Measurements from ENCODE around the gene C19orf25.

C19orf25 gene

GRCh38 chr19:1460033-1460995 lies 18.7 kb downstream of the C19orf25 start:
- DNase-seq: no peak

GRCh38 chr19:1459479-1459878 lies 19.5 kb downstream of the C19orf25 start:
- no peak for DNase-seq

GRCh38 chr19:1457892-1458291 lies 21.1 kb downstream of the C19orf25 start:
- DNase-seq: no peak

GRCh38 chr19:1457031-1457739 lies 21.8 kb downstream of the C19orf25 start:
- no peak for DNase-seq

DNA sequence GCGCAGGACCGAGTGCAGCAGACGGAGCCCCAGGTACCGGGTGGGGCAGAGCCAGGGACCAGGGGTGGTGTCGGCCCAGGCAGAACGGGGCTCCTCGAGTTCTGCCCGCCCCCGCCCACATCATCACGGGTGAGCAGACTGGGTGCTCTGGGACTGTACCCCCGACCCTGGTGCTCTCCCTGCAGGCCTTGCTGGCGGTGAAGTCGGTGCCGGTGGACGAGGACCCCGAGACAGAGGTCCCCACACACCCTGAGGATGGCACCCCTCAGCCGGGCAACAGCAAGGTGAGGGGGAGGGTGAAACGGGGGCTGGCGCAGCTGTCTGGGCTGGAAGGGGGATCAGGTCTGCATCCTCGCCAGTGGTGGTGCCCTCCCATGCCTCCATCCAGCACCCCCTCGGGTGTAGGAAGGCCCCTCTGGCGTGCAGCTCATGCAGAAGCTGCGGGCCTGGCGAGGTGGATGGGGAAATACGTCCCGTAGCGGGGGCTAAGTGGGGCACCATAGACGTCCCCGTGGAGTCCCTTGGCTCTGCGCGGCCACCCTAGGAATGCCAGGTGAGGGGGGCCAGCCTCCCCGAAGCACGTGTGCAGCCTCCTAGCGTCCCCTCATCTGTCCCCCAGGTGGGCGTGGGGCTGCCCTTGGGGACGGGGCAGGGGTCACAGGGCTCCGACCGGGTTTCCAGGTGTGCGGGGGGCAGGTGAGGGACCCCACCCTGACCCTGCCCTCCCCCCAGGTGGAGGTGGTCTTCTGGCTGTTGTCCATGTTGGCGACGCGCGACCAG lies 22.7 kb downstream of the C19orf25 start:
- no peak for DNase-seq

- peak; percentile 72 for DNase-seq
Measured at GRCh38 chr19:1455336-1456120, 23.5 kb downstream of the C19orf25 start.

DNA sequence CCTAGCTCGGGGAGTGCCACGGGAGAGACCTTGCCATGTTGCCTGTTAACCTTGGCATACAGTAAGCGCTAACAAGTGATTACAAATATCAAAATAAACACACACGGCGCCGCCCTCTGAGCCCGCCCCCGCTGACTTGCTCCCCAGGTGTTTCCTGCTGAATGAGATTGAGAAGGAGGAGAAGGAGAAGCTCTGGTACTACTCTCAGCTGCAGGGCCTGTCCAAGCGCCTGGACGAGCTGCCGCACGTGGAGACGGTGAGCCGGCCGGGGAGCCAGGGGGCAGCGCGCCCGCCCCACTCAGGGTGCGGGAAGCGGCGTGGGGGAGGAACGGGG lies 24.0 kb downstream of the C19orf25 start:
- DNase-seq: no peak

DNA sequence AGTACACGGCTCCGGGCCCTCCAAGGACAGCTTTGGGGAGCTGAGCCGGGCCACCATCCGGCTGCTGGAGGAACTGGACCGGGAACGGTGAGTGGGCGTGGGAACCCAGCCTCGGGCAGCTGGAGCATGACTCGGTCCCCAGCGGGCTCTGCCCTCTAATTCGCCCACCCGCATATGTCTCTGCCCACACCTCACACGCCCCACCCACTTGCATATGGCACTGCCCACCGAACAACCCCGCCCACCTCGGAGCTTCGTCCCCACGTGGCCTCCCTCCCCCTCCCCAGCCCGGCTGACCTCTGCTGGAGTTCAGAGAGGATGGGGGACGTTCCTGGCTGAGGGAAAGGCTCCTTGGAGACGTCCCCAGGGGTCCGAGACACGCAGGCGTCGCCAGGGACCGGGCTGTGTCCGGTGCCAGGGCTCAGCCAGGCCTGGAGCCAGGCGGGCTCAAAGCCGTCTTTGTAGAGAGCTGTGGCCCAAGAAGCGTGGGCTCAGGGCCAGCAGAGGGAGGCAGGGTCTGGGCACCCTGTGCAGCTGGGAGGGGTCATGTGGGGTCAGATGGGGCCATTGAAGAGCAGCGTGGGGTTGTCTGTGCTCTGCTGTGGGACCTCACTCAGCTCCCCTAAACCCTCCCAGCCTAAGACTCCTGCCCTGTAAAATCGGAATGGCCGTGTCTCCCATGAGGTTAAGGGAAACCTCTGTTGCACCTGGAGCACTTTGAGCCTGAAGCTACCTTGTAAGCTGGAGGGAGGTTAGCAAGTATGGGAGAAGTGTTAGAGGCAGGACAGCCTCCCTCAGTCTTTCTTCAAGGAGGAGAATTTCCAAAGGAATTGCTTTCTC lies 25.3 kb downstream of the C19orf25 start:
- no peak for DNase-seq

DNA sequence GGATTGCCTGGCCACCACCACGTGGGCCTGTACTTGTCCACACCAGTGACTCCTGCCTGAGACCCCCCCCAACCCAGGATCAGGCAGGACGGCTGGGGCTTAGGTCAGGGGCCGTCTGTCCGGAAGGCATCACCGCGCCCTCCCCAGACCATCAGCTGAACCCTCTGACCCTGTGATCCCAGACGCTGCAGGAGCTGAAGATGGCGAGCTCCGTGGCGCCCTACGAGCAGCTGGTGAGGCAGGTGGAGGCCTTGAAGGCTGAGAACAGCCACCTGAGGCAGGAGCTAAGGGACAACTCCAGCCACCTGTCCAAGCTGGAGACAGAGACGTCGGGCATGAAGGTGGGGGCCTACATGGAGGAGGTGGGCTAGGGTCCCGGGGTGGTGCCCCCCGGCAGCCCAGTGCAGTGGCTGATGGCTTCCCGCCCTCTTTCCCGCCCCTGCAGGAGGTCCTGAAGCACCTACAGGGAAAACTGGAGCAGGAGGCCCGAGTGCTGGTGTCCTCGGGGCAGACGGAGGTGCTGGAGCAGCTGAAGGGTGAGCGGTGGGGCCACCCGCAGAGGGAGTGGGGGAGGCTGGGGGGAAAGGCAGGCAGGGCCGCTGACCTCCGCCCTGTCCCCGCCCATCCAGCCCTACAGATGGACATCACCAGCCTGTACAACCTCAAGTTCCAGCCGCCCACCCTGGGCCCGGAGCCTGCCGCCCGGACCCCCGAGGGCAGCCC lies 26.1 kb downstream of the C19orf25 start:
- DNase-seq: no peak

- no peak for DNase-seq
Measured at GRCh38 chr19:1451916-1452801, 26.9 kb downstream of the C19orf25 start.

DNA sequence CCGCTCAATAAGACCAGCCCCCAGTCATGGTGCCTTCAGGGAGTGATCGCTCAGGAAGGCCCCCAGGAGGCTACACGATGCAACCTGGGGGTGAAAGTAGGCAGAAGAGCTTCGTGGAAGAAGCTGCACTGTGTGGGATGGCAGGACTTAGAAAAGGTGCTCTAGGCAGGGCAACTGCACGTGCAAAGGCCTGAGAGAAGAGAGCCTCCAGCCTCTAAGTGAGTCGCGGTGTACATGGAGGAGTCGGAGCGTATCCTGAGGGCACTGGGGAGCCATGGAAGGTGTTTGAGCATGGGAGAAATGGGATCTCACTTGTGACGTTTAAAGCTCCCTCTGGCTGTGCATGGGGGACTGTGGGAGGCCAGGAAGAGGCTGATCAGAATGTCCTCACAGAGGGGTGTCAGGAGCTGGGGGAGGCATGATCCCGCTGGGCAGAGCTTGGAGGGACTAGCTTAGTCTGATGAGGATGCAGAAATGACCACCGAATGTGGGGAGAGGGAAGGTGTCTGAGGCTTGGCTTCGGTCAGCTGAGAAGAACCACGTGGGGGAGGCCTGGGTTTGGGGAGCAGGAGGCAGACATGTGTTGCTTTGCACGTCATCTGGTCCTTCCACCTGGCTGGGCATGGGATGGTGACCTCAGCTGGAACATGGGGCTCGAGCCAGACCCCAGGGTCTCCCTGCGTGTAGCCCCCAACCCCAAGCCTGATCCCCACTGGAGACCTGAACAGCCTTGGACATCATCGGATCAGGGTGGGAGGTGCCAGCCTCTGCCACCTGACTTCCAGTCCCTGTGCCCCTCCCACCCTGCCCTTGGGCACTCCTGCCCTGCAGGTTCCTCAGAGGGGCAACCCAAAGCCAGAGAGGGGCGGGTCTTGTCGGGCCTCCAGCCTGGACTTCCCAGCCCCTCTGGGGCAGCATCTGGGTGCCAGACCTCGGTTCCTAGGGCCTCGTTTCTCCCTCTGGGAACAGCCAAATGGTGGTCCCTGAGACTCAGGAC lies 28.0 kb downstream of the C19orf25 start:
- no peak for DNase-seq

- no peak for DNase-seq
Measured at GRCh38 chr19:1449467-1450442, 29.3 kb downstream of the C19orf25 start, which contains the start of gene APC2. Gene APC2, plus strand, starts transcription at chr19:1450121. Its CDS starts 2,881 bp downstream, at chr19:1453002.

DNA sequence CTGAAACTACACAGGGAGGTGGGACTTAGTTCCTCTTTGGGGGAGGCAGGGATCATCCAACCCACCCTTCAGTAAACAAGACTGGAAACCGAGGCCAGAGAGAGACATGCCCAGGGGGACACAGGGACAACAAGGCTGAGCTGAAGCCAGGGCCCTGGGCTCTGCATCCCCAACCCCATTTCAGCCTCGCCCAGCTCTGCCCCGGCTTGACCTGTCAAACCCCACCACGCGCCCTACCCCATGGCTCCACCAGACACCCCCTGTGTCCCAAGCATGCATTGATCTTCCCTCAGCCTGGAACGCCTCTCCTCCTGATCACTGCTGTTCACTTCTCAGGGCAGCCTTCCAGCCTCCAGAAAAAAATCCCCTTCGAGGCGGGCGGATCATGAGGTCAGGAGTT lies 31.1 kb downstream of the C19orf25 start:
- no peak for DNase-seq

- no peak for DNase-seq
Measured at GRCh38 chr19:1447504-1447903, 31.5 kb downstream of the C19orf25 start.

DNA sequence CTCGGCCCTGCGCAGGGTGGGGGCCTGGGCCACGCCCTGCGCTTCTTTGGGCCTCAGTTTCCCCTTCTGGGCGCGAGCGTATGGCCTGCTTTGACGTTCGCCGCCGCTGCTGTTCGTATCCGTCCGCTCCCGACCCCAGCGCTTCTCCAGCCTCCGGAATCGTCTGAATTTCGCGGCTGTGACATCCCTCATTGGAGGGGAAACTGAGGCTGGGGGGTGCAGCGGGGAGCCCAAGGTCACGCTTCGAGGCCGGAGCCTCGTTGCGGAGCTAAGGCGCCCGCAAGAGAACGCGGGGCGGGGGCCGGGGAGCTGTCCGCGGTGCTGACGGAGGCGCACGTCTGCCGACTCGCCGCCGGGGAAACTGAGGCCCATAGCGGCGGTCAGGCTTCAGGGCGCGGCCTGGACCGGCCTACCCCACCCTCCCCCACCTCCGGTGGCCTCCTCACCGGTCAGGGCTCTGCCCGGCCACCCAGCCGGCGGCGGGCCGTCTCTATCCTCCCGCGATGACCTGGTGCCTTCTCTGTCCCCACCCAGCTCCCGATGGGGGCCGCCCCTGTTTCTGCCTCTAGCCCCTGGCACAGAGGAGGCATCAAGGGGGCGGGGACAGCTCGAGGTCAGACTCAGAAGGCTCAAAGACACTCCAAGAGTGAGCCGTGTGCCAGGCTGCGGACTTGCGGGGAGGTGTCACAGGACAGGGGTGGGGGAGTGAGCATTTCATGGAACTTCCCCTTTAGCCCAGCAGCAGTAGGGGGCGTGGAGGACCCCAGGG lies 32.1 kb downstream of the C19orf25 start:
- DNase-seq: no peak

Data from GDM1 (cell line).